ENCODE measurements around the gene SMIM11. TPM values are rescaled to one million over a fixed set of nuclear protein-coding genes. Genes with fewer than 3 reads are reported as not detected.

Gene SMIM11
- polyA plus RNA-seq, 1 donor from 2014 or later, result 6.3 TPM

GRCh38 chr21:34345091-34345871, 30.0 kb upstream of the SMIM11 start:
- peak overlapping the region in 1 of 3 donors; percentile 23 for H3K27ac Mint-ChIP-seq
- no peaks in the 10 kb centered on the region for H3K36me3 Mint-ChIP-seq
- no peaks in the 10 kb centered on the region for H3K9me3 Mint-ChIP-seq
- peaks cover 0 to 2% (median 0%) of the 10 kb centered on the region in 3 donors for H3K4me1 Mint-ChIP-seq
- no peak overlapping the region for H3K4me3 Mint-ChIP-seq
- peaks cover 15% of the 10 kb centered on the region for H3K27me3 Mint-ChIP-seq

GRCh38 chr21:34345892-34346291, 29.4 kb upstream of the SMIM11 start:
- no peak overlapping the region for H3K4me3 Mint-ChIP-seq
- peaks cover 0 to 2% (median 0%) of the 10 kb centered on the region in 3 donors for H3K4me1 Mint-ChIP-seq
- H3K36me3 Mint-ChIP-seq, result no peaks in the 10 kb centered on the region
- H3K9me3 Mint-ChIP-seq, result no peaks in the 10 kb centered on the region
- H3K27me3 Mint-ChIP-seq, result peaks cover 15% of the 10 kb centered on the region
- H3K27ac Mint-ChIP-seq, result no peak overlapping the region

- Mint-ChIP-seq H3K36me3 (no peaks in the 10 kb centered on the region), H3K4me3 (no peak overlapping the region), H3K27ac (no peak overlapping the region)
Measured at GRCh38 chr21:34348890-34349519, 26.3 kb upstream of the SMIM11 start.

DNA sequence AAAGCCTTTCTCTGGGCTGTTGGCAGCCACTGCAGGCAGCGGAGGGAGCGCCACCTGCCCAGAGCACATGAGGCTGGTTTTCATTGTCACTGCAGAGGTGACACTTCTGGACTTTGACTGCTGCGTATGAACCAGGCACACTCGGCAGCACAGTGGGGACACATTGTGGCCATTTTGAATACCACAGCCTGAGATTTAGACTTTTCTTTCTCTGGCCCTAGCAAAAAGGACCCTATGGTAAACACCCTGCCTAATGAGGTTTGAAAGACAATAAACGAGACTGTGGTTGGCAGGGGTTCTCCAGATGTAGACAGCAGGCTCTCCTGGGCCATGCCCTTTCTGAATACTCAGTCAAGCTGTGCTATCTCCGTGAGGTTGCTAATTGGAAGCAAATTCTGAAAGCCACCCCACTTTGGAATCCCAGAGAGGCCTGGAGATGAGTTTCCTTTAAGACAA, 23.5 kb upstream of the SMIM11 start:
- no peak overlapping the region for H3K4me3 Mint-ChIP-seq
- H3K27me3 Mint-ChIP-seq, result peaks cover 22% of the 10 kb centered on the region
- H3K36me3 Mint-ChIP-seq, result peaks cover 1% of the 10 kb centered on the region
- H3K27ac Mint-ChIP-seq, result no peak overlapping the region
- peaks cover 0 to 2% (median 0%) of the 10 kb centered on the region in 3 donors for H3K4me1 Mint-ChIP-seq
- H3K9me3 Mint-ChIP-seq, result peaks cover 0 to 2% (median 0%) of the 10 kb centered on the region in 3 donors

More at GRCh38 chr21:34348890-34349519, 26.3 kb upstream of the SMIM11 start:
- H3K4me1 Mint-ChIP-seq, result peaks cover 0 to 2% (median 0%) of the 10 kb centered on the region in 3 donors
- H3K9me3 Mint-ChIP-seq, result no peaks in the 10 kb centered on the region
- peaks cover 17% of the 10 kb centered on the region for H3K27me3 Mint-ChIP-seq

DNA sequence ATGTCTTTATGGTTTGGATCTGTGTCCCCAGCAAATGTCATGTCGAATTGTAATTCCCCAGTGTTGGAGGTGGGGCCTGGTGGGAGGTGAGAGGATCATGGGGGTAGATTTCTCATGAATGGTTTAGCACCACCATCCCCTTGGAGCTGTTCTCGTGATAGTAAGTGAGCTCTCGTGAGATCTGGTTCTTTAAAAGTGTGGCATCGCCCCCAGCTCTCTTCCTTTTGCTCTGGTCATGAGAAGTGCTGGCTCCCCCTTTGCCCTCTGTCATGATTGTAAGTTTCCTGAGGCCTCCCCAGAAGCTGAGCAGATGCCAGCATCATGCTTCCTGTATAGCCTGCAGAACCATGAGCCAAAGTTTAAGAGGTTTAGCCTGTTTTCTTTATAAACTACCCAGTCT, 22.8 kb upstream of the SMIM11 start:
- Mint-ChIP-seq H3K36me3 (peaks cover 1% of the 10 kb centered on the region), H3K4me3 (no peak overlapping the region), H3K9me3 (peaks cover 0 to 2% (median 2%) of the 10 kb centered on the region in 3 donors), H3K4me1 (peaks cover 0 to 2% (median 0%) of the 10 kb centered on the region in 3 donors), H3K27ac (no peak overlapping the region), H3K27me3 (peaks cover 22% of the 10 kb centered on the region)

DNA sequence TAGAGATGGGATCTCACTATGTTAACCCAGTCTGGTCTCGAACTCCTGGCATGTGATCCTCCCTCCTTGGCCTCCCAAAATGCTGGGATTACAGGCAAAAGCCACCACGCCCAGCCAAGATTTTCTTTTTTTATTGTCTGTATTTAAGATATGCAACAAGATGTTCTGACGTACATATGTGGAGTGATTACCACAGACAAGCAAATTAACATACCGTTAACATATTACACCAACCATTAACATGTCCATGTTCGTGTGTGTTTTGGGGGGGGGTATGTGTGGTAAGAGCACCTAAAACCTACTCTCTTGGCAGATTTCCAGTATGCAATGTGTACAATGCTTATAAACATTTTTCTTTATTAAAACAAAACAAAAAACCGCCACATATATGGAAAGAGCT, 22.1 kb upstream of the SMIM11 start:
- H3K4me1 Mint-ChIP-seq, result no peaks in the 10 kb centered on the region
- peaks cover 20% of the 10 kb centered on the region for H3K27me3 Mint-ChIP-seq
- H3K27ac Mint-ChIP-seq, result no peak overlapping the region
- no peak overlapping the region for H3K4me3 Mint-ChIP-seq
- peaks cover 1% of the 10 kb centered on the region for H3K36me3 Mint-ChIP-seq
- H3K9me3 Mint-ChIP-seq, result peaks cover 0 to 2% (median 2%) of the 10 kb centered on the region in 3 donors

- Mint-ChIP-seq H3K9me3 (peaks cover 2 to 5% (median 4%) of the 10 kb centered on the region in 3 donors), H3K36me3 (peaks cover 3% of the 10 kb centered on the region)
Measured at GRCh38 chr21:34354836-34355235, 20.5 kb upstream of the SMIM11 start.

GRCh38 chr21:34355570-34355969, 19.7 kb upstream of the SMIM11 start:
- Mint-ChIP-seq H3K4me3 (no peak overlapping the region), H3K9me3 (peaks cover 2 to 5% (median 4%) of the 10 kb centered on the region in 3 donors), H3K36me3 (peaks cover 3% of the 10 kb centered on the region), H3K27me3 (peaks cover 15% of the 10 kb centered on the region), H3K4me1 (no peaks in the 10 kb centered on the region), H3K27ac (no peak overlapping the region)

More at GRCh38 chr21:34354836-34355235, 20.5 kb upstream of the SMIM11 start:
- Mint-ChIP-seq H3K4me1 (no peaks in the 10 kb centered on the region), H3K27me3 (peaks cover 18% of the 10 kb centered on the region), H3K27ac (no peak overlapping the region), H3K4me3 (no peak overlapping the region)

DNA sequence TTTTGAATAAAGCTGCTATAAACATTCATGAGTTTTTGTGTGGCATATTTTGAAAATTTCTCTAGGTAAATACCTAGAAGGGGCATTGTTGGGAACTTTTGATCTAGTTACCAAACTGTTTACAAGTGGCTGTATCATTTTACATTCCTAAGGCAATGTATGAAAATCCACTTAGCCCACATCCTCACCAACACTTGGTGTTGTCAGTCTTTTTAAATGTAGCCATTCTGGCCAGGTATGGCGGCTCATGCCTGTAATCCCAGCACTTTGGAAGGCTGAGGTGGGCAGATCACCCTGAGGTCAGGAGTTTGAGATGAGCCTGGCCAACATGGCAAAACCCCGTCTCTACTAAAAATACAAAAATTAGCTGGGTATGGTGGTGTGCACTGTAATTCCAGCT, 17.4 kb upstream of the SMIM11 start:
- H3K4me1 Mint-ChIP-seq, result peaks cover 2 to 6% (median 4%) of the 10 kb centered on the region in 3 donors
- peaks cover 3% of the 10 kb centered on the region for H3K36me3 Mint-ChIP-seq
- H3K27me3 Mint-ChIP-seq, result peaks cover 18% of the 10 kb centered on the region
- no peak overlapping the region for H3K4me3 Mint-ChIP-seq
- peaks cover 2 to 5% (median 4%) of the 10 kb centered on the region in 3 donors for H3K9me3 Mint-ChIP-seq
- no peak overlapping the region for H3K27ac Mint-ChIP-seq

DNA sequence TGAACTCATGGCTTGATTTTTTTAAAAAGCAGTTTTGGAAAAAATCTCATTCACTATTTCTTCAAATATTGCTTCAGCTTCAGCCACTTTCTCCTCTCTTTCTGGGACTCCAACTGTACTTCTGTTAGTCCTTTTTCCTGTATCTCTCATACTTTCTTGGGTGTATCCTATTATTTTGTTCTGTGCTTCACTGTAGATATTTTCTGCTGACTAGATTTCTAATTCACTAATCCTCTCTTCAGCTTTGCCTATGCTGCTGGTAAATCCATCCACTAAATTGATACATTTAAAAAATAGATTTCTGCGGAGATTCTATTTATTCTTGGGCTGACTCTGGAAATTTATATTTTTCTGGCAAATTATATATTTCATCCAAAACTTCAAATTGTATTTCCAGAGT, 16.4 kb upstream of the SMIM11 start:
- Mint-ChIP-seq H3K36me3 (peaks cover 3% of the 10 kb centered on the region), H3K4me3 (no peak overlapping the region), H3K27ac (no peak overlapping the region), H3K4me1 (peaks cover 2 to 6% (median 4%) of the 10 kb centered on the region in 3 donors), H3K27me3 (peaks cover 16% of the 10 kb centered on the region), H3K9me3 (peaks cover 2 to 5% (median 4%) of the 10 kb centered on the region in 3 donors)

DNA sequence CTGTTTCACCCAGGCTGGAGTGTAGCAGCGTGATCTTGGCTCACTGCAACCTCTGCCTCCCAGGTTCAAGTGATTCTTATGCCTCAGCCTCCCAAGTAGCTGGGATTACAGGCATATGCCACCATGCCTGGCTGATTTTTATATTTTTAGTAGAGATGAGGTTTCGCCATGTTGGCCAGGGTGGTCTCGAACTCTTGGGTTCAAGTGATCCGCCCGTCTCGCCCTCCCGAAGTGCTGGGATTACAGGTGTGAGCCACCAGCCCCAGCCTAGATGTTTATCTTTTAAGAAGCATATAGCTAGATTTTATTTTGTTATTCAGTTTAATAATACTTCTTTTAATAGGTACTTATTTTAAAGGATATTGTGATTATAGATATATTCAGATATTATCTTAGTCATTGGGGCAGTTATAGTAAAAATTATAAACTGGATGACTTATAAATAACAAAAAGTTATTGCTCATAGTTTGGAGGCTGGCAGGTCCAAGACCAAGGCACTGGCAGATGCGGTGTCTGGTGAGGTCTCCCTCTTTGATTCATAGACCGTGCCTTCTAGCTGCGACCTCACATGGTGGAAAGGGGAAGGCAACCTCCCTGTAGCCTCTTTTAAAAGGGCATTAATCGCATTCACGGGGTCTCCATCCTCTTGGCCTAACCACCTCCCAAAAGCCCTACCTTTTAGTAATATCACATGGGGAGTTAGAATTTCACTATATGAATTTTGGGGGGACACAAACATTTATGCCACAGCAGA, 14.6 kb upstream of the SMIM11 start:
- no peak overlapping the region for H3K27ac Mint-ChIP-seq
- peaks cover 3% of the 10 kb centered on the region for H3K36me3 Mint-ChIP-seq
- H3K9me3 Mint-ChIP-seq, result peaks cover 2 to 5% (median 4%) of the 10 kb centered on the region in 3 donors
- H3K4me3 Mint-ChIP-seq, result no peak overlapping the region
- peaks cover 2 to 6% (median 4%) of the 10 kb centered on the region in 3 donors for H3K4me1 Mint-ChIP-seq
- H3K27me3 Mint-ChIP-seq, result peaks cover 11% of the 10 kb centered on the region

- Mint-ChIP-seq H3K27ac (no peak overlapping the region), H3K36me3 (peaks cover 3% of the 10 kb centered on the region), H3K4me1 (peaks cover 2 to 6% (median 4%) of the 10 kb centered on the region in 3 donors), H3K4me3 (no peak overlapping the region), H3K27me3 (peaks cover 6% of the 10 kb centered on the region), H3K9me3 (peaks cover 0 to 5% (median 4%) of the 10 kb centered on the region in 3 donors)
Measured at GRCh38 chr21:34362136-34362444, 13.2 kb upstream of the SMIM11 start.

- peaks cover 0 to 5% (median 2%) of the 10 kb centered on the region in 3 donors for H3K9me3 Mint-ChIP-seq
- peaks cover 2 to 6% (median 4%) of the 10 kb centered on the region in 3 donors for H3K4me1 Mint-ChIP-seq
- no peak overlapping the region for H3K27ac Mint-ChIP-seq
- peaks cover 3% of the 10 kb centered on the region for H3K36me3 Mint-ChIP-seq
- H3K4me3 Mint-ChIP-seq, result no peak overlapping the region
- H3K27me3 Mint-ChIP-seq, result peaks cover 6% of the 10 kb centered on the region
Measured at GRCh38 chr21:34362670-34363069, 12.6 kb upstream of the SMIM11 start.

- peaks cover 3% of the 10 kb centered on the region for H3K36me3 Mint-ChIP-seq
- H3K9me3 Mint-ChIP-seq, result peaks cover 0 to 4% (median 2%) of the 10 kb centered on the region in 3 donors
- no peak within 1 kb of the TSS for H3K4me3 Mint-ChIP-seq
- H3K27me3 Mint-ChIP-seq, result peaks cover 4% of the 10 kb centered on the region
- peaks cover 2 to 6% (median 4%) of the 10 kb centered on the region in 3 donors for H3K4me1 Mint-ChIP-seq
- no peak within 1 kb of the TSS for H3K27ac Mint-ChIP-seq
Measured at GRCh38 chr21:34363733-34364132, 11.6 kb upstream of the SMIM11 start, which contains the start of gene KCNE2. Gene KCNE2 (plus strand): TSS chr21:34364006. CDS start chr21:34370479, 6,473 bp downstream.

DNA sequence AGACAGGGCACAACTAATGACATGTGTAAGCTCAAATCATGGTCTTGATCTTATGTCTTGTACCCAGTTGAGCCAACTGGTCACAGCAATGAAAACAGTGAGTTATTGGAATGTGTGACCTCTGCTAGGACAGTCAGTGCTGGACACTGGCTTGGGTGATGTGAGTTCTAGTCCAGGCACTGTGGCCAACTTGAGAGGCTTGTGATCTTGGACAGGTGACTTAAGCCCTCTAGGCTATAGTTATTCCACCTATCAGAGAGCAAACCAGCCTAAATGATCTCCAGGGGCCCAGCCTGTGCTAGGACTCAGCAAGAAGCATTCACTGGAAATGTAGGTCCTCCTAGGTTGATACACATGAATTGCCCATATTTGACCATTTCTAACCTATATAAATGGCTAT, 10.4 kb upstream of the SMIM11 start:
- no peak overlapping the region for H3K27ac Mint-ChIP-seq

More for the DNA sequence above, 10.4 kb upstream of the SMIM11 start:
- Mint-ChIP-seq H3K9me3 (no peaks in the 10 kb centered on the region), H3K4me3 (no peak overlapping the region), H3K4me1 (peaks cover 2 to 6% (median 4%) of the 10 kb centered on the region in 3 donors), H3K36me3 (peaks cover 1% of the 10 kb centered on the region), H3K27me3 (peaks cover 10% of the 10 kb centered on the region)
